NCI-H69 (cell line): Measurements from ENCODE around the gene ARHGAP6.

Experiments
- DNase-seq: peaks from one replicate; lab custom pipeline; 2025; lab: John Stamatoyannopoulos, UW

ARHGAP6 gene

DNA sequence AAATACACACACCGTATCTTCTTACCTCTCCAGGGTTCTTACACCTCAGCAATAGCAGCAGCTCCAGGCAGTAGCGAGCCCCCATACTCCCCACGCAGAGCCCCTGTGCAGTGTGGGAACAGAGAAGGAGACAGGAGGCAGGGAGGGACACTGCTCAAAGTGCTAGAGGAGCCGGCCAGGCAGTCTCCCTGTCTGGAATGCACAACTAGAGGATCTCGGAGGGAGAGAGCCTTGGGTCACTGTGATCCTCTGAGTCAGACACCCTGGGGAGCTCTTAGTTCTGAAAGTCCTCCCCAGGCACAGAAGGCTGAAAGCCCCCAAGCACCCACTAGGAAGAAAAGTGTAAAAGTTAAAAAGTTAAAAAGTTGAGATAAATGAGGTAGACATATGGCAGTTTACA lies 356.5 kb downstream of the ARHGAP6 start:
- DNase-seq: no peak

GRCh38 chrX:11305641-11306040 lies 360.1 kb downstream of the ARHGAP6 start:
- no peak for DNase-seq

GRCh38 chrX:11304829-11305228 lies 360.9 kb downstream of the ARHGAP6 start:
- no peak for DNase-seq

- no peak for DNase-seq
These were observed 367.1 kb downstream of the ARHGAP6 start for GRCh38 chrX:11298600-11298999.

DNA sequence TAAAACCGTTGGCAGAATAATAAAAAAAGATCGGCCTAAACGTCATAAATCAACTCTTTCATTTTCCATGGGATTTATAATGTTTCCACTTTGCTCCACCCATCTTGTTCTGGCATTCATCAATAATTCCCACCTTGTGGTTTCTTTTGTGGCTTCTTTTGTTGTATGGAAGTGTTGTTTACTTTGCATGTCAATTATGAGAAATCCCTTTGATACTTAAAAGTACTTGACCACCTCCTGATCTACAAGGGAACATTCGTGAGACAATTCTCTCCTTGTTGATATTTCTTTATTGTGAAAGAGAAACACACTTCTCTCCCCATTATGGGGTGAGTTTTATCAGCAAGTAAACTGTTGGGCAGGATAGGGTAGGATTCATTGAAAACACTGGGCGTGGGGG lies 369.7 kb downstream of the ARHGAP6 start:
- DNase-seq: peak; percentile 55

DNA sequence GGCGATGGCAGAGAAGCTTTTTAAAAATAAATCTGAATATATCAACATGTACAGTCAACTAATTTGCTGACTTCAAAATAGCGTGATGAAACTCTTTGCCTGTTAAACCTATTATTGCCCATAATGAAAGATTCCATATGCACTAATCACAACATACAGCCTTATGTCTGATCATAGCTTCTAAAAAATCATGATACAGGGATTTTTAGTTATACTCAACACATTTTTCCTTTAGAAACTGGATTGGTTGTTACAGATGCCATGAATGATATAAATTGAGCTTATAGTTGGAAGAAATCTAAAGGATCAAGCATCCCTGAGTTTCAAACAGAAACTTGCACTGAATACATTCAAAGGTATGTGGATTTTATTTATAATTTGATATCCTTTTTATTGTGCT lies 372.6 kb downstream of the ARHGAP6 start, which contains the start of gene AMELX:
Gene AMELX, plus strand, starts transcription at position 301 of the 400 bp plus-strand sequence. CDS start 1,376 bp downstream, outside the sequence.
- DNase-seq: no peak

- DNase-seq: no peak
These were observed 375.2 kb downstream of the ARHGAP6 start for GRCh38 chrX:11290416-11291102.

DNA sequence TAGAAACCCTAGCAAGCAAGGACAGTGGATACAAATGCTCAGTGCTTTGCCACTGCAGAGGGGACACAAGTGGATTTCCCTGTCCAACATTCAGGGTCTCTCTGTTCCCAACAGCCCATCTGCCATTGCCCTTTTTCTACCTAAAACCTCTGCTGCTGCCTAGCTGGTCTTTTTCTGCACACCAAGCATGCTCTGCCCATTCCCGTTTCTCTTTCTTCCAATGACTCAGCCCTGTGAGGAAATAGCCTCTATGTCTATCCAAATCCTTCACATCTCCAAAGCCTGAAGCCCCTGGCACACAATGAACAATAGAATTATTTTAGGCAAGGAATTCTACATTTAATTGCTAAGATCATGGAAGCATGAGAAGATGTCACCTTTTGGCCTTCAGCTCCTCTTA lies 378.2 kb downstream of the ARHGAP6 start:
- DNase-seq: no peak

GRCh38 chrX:11285651-11286050 lies 380.1 kb downstream of the ARHGAP6 start:
- DNase-seq: no peak

GRCh38 chrX:11282043-11282442 lies 383.7 kb downstream of the ARHGAP6 start:
- no peak for DNase-seq

- no peak for DNase-seq
These were observed 392.2 kb downstream of the ARHGAP6 start for GRCh38 chrX:11273544-11273943.

- no peak for DNase-seq
These were observed 392.9 kb downstream of the ARHGAP6 start for GRCh38 chrX:11272863-11273262.

- no peak for DNase-seq
These were observed 393.4 kb downstream of the ARHGAP6 start for GRCh38 chrX:11272290-11272689.

DNA sequence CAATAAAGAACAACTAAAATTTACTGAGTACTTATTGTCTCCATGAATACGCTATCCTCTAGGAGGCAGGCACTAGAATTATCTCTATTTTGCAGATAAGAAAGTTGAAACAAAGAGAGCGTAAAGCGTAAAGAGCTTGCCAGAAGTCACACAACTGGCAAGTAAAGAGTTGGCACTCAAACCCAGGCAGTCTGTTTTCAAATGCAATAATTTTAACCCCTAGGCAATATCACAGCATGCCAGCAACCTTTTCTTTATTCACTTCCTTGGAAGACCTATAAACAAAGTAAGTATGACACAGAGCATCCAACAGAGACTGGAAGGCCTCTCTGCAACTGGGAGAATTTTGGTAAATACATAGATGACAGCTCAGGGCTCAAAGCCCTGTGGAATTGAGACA lies 395.7 kb downstream of the ARHGAP6 start:
- DNase-seq: peak; percentile 58

GRCh38 chrX:11269006-11269405 lies 396.7 kb downstream of the ARHGAP6 start:
- DNase-seq: no peak

- no peak for DNase-seq
These were observed 398.3 kb downstream of the ARHGAP6 start for GRCh38 chrX:11267425-11267824.

GRCh38 chrX:11266573-11267003 lies 399.1 kb downstream of the ARHGAP6 start:
- no peak for DNase-seq

- DNase-seq: no peak
These were observed 400.4 kb downstream of the ARHGAP6 start for GRCh38 chrX:11265352-11265751.

DNA sequence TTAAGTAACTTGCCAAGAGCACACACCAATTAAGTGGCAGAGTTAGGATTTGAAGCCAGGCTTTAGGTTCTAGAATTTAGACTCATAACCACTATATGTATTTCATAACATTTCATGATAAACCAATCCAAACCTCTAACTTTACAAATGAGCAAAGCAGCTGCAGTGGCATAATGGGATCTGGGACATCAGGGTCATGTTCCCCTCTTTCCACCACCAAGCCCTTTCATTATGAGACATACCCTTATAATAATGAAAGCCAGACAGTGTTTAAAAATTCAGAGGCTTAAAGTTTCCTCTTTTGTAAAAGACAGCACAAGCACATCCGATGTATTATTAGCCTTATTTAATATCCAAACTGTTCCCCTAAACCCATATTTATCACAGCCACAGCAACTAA lies 400.8 kb downstream of the ARHGAP6 start:
- no peak for DNase-seq

DNA sequence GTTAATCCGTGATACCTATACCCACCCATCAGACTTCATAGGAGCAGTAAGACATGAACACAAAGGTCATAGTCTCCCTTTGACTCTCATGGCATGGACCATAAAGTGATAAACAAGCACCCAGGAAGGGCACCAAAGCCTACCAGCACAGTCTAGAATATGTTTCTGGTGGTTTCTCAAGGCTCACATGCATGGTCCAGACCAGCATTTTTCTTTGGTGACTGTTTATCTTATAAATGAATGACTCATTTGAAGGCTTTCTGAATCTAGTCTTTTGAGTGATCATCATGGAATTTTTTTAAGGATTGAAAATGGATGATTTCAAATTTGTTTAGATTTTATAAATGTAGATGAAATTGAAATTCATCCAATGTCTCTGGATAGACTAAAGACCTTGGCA lies 404.5 kb downstream of the ARHGAP6 start:
- DNase-seq: no peak

GRCh38 chrX:11259437-11259836 lies 406.3 kb downstream of the ARHGAP6 start:
- DNase-seq: no peak

DNA sequence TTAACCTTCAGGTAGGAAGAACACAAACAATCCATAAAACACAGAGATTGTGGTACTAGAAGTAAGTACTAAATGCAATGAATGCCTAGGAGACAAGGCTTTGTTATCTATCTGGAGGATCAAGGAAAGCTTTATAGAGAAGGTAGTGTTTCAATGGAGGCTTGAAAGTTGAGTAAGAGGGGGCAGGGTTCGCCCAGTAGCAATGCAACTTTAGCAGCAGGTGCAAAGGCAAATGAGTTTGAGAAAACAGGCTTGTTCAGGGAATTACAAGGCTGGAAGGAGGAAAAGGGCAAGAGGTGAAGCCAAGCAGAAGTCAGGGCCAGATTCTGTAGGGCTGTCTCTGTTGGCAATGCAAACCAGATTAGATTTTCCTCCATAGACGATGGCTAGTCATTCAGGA lies 408.0 kb downstream of the ARHGAP6 start:
- no peak for DNase-seq

DNA sequence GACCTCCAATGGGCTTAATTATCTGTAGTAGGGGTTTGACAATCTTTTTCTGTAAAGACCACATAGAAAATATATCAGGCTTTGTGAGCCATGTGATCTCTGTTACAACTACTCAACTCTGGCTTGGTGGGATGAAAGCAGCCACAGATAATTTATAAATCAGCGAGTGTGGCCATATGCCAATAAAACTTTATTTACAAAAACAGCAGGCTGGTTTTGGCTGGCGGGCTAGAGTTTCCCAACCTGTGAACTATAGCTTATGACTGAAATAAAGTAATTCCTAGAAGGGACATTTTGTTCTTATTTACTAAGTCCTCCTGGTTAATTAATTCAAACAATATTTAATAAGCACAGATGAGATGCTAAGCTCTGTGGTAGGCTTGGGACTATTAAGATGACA lies 408.4 kb downstream of the ARHGAP6 start:
- DNase-seq: no peak

DNA sequence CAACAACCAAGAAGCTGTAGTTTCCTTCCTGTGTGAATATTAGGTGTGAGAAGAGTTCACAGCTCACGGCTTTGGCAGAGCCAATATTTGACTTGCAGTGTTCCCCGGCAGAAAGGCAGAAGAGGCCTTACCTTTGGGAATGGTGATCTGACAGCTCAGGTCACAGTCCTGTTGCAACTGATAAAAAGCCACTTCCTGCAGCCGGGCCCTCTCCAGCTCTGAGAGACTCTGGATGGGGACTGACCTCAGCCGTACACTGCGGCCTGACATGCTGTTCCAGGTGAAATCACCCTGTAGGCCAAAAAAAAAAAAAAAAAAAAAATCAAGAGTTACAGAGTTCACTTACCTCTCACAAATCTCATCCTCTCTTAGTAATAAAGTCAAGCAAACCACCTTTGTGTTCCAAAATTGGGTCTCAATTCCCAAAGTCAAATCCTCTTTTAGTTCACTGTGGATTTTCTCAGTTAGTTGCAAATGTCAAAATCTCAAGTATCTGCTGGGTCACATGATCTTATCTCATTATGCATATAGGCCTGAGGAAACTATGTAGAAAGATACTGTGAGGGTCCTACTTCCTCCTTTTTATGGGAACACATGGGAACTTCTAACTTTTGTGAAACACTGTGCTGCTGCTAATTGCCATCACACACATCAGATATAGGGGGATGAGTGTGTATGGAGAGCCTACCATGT lies 411.2 kb downstream of the ARHGAP6 start:
- DNase-seq: no peak
